Measurements from ENCODE around the gene BCAR3.

The BCAR3 gene

DNA sequence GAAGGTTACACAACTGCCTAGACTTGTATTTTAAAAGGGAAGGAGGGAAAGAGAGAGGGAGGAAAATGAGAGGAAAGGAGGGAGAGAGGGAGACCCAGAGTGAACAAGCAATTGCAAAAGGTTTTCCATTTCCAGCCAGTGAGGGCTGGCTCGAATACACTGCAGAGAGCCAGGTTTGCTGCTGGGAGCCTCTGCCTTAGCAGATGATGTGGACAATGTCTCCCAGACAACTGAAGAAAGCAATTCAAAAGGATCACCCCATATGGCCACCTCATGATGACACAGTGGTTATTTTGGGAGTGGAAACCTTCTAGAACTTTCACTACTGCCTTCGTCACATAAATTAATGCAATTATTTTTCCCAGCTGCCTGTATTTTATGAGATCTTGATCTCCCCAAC is 86.4 kb downstream of the BCAR3 start:
- no peak overlapping the region for H3K4me2 ChIP-seq (ENCODE audit: low read depth, low read length, poor library complexity, severe bottlenecking)
- H3K36me3 ChIP-seq (ENCODE audit: low read length), result no peaks in the 10 kb centered on the region
- H3K9me2 ChIP-seq (replicated peaks; ENCODE audit: insufficient read depth, low read length), result no peaks in the 10 kb centered on the region
- H3K27ac ChIP-seq (ENCODE audit: low read depth, low read length), result no peak overlapping the region
- no peaks in the 10 kb centered on the region for H3F3A ChIP-seq (ENCODE audit: insufficient read depth)
- H3K9ac ChIP-seq (ENCODE audit: low read length), result no peak overlapping the region
- no peaks in the 10 kb centered on the region for H4K20me1 ChIP-seq (ENCODE audit: low read depth, low read length)
- no peaks in the 10 kb centered on the region for H3K79me2 ChIP-seq (ENCODE audit: insufficient read depth, low read length)
- H3K9me3 ChIP-seq (ENCODE audit: insufficient read depth, low read length), result no peaks in the 10 kb centered on the region
- no peak overlapping the region for H2AFZ ChIP-seq (ENCODE audit: low read depth, low read length, severe bottlenecking)
- no peaks in the 10 kb centered on the region for H3K27me3 ChIP-seq (ENCODE audit: low read length)
- TF ChIP-seq EZH2phosphoT487 (conservative IDR thresholded peaks at IDR 0.05; ENCODE audit: low read length), result no peak
- TF ChIP-seq, protein P1, sequence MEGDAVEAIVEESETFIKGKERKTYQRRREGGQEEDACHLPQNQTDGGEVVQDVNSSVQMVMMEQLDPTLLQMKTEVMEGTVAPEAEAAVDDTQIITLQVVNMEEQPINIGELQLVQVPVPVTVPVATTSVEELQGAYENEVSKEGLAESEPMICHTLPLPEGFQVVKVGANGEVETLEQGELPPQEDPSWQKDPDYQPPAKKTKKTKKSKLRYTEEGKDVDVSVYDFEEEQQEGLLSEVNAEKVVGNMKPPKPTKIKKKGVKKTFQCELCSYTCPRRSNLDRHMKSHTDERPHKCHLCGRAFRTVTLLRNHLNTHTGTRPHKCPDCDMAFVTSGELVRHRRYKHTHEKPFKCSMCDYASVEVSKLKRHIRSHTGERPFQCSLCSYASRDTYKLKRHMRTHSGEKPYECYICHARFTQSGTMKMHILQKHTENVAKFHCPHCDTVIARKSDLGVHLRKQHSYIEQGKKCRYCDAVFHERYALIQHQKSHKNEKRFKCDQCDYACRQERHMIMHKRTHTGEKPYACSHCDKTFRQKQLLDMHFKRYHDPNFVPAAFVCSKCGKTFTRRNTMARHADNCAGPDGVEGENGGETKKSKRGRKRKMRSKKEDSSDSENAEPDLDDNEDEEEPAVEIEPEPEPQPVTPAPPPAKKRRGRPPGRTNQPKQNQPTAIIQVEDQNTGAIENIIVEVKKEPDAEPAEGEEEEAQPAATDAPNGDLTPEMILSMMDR (IDR thresholded peaks at IDR 0.05; ENCODE audit: insufficient read depth, low read length, poor library complexity, severe bottlenecking), result no peak
- no peak overlapping the region for H3K4me3 ChIP-seq (ENCODE audit: insufficient read depth, low read length, poor library complexity, severe bottlenecking)

DNA sequence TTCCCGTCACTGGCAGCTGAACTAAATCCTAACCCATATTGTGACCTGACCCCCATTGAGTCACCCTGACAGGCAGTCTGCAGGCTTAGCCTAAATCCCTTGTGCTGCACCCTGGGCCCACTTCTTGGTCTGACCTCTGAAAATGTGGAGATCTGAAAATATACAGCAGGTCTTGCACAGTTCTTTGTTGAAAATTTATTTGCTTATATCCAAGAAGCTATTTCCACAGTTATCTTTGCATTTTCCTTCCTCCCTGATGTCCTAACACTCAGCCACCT is 87.1 kb downstream of the BCAR3 start:
- Histone ChIP-seq H3K9me2 (replicated peaks; ENCODE audit: insufficient read depth, low read length) (no peaks in the 10 kb centered on the region), H3K4me3 (ENCODE audit: insufficient read depth, low read length, poor library complexity, severe bottlenecking) (no peak overlapping the region), H2AFZ (ENCODE audit: low read depth, low read length, severe bottlenecking) (no peak overlapping the region), H3K9ac (ENCODE audit: low read length) (no peak overlapping the region), H3K27ac (ENCODE audit: low read depth, low read length) (no peak overlapping the region), H3K36me3 (ENCODE audit: low read length) (no peaks in the 10 kb centered on the region), H3K27me3 (ENCODE audit: low read length) (no peaks in the 10 kb centered on the region), H3K4me2 (ENCODE audit: low read depth, low read length, poor library complexity, severe bottlenecking) (no peak overlapping the region), H3F3A (ENCODE audit: insufficient read depth) (no peaks in the 10 kb centered on the region), H4K20me1 (ENCODE audit: low read depth, low read length) (no peaks in the 10 kb centered on the region), H3K79me2 (ENCODE audit: insufficient read depth, low read length) (no peaks in the 10 kb centered on the region), H3K9me3 (ENCODE audit: insufficient read depth, low read length) (no peaks in the 10 kb centered on the region)
- TF ChIP-seq, protein P1 (IDR thresholded peaks at IDR 0.05; ENCODE audit: insufficient read depth, low read length, poor library complexity, severe bottlenecking), result no peak
- TF ChIP-seq EZH2phosphoT487 (conservative IDR thresholded peaks at IDR 0.05; ENCODE audit: low read length), result no peak

DNA sequence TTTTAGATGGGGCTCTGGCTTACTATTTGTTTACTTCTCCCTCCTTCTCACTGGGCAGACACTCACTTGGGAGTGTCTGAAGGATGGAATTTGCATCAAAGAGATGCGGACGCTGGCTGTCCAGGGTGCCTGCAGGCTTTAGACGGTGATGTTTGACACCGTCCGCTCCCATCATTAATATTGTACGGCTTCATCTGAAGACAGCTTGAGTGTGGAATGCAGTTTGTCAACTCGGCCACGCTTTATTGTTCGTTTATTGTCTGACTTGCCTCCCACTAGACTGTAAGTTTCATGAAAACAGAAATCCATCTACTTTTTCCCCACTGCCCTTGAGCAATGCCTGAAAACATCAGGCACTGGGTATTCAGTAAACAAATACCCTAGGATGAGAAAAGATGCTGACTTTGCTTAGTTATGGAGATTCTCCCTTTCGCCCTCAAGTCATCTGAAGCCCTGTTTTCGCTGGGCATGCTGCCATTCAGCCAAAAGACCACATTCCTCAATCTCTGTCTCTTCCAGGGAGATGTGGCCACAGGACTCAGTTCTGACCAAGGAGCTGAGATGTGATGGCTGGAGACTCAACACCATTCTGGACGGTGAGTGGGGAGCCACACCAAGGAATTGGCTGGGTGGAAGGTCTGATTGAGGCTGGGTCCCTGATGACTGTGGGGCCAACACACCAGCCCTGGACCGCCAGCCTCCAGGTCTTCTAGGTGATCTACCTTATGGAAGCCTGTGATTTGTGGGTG is 87.6 kb downstream of the BCAR3 start:
- Histone ChIP-seq H3K9ac (ENCODE audit: low read length) (no peak overlapping the region), H3K4me3 (ENCODE audit: insufficient read depth, low read length, poor library complexity, severe bottlenecking) (no peak overlapping the region), H3K27me3 (ENCODE audit: low read length) (no peaks in the 10 kb centered on the region), H3K4me2 (ENCODE audit: low read depth, low read length, poor library complexity, severe bottlenecking) (no peak overlapping the region), H4K20me1 (ENCODE audit: low read depth, low read length) (no peaks in the 10 kb centered on the region), H2AFZ (ENCODE audit: low read depth, low read length, severe bottlenecking) (no peak overlapping the region), H3K27ac (ENCODE audit: low read depth, low read length) (no peak overlapping the region), H3K9me3 (ENCODE audit: insufficient read depth, low read length) (no peaks in the 10 kb centered on the region), H3K79me2 (ENCODE audit: insufficient read depth, low read length) (no peaks in the 10 kb centered on the region), H3K9me2 (replicated peaks; ENCODE audit: insufficient read depth, low read length) (no peaks in the 10 kb centered on the region), H3F3A (ENCODE audit: insufficient read depth) (no peaks in the 10 kb centered on the region), H3K36me3 (ENCODE audit: low read length) (no peaks in the 10 kb centered on the region)
- TF ChIP-seq, protein P1 (IDR thresholded peaks at IDR 0.05; ENCODE audit: insufficient read depth, low read length, poor library complexity, severe bottlenecking), result no peak
- no peak for TF ChIP-seq EZH2phosphoT487 (conservative IDR thresholded peaks at IDR 0.05; ENCODE audit: low read length)

Measured in SU-DHL-6 (cell line).